ENCODE results near the gene CETN3.

The CETN3 gene

GRCh38 chr5:90409318-90410177 is at the start of gene CETN3:
TSS of gene CETN3 (minus strand) at chr5:90409756. CDS start at chr5:90409661, 95 bp downstream.
- no peak for TF ChIP-seq CTCF (IDR thresholded peaks at IDR 0.05)

GRCh38 chr5:90446961-90447360 is 37.4 kb upstream of the CETN3 start:
- TF ChIP-seq CTCF (IDR thresholded peaks at IDR 0.05): no peak

DNA sequence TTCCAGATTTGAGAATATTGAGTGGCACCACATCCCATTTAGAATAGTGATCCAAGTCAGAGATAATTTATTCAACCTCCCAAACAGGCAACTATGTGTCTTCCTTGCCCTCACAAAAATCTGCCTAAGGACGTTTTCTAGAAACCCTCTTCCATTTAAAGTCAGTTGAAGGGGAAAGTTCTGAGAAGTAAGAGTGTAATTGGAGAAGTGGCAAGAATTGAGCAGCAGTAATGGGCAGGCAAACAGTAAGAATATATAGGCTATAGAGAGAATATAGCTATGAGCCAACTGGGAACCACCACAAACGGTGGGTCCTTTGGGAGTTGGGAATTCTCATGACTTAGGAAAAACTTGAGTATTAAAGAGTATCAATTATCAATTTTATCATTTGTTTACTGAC is 31.1 kb upstream of the CETN3 start:
- no peak for TF ChIP-seq CTCF (IDR thresholded peaks at IDR 0.05)

- TF ChIP-seq CTCF (IDR thresholded peaks at IDR 0.05): no peak
Measured at GRCh38 chr5:90438100-90438499, 28.5 kb upstream of the CETN3 start.

- no peak for TF ChIP-seq CTCF (IDR thresholded peaks at IDR 0.05)
Measured at GRCh38 chr5:90437663-90438062, 28.1 kb upstream of the CETN3 start.

DNA sequence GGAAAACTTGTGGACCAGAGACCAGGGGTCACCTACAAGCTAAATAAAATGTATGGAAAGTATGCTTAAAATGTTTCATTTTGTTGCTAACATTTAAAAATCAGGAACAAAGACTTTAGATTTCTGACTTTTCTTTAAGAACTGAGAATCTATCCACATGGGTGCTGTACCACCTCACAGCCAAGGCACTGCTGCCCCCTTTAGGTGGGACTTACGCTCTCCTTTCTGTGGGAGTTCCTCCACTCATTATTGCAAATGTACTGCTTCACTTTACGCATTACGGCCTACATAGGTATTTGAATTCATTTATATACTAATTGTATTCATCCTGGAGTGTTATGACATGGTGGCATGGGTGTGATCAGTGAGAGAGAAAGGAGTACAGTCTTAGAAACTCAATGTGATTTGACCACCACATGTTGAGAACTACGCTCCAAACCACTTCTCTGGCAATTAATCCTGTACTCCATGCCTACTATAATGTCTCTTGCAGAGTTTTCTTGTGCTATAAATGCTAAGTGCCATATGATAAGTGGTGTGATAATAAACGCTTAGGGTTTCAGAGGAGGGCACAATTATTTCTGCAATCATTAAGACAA is 24.7 kb upstream of the CETN3 start:
- peak; percentile 64 for TF ChIP-seq CTCF (IDR thresholded peaks at IDR 0.05)

GRCh38 chr5:90424245-90424644 is 14.7 kb upstream of the CETN3 start:
- no peak for TF ChIP-seq CTCF (IDR thresholded peaks at IDR 0.05)

All from LNCAP (cell line).